Activated T-cell treated with anti-CD3 and anti-CD28 coated beads, Interleukin-2, amount 50 U/mL, for 48 hours (primary cell): ENCODE measurements around the gene RECK.
"Not testable (repeated sequence)": the region's sequence is repeated elsewhere in the genome, so short reads cannot be mapped to it uniquely, and the experiment has no call there.

ENCODE experiments used
- DNase-seq, 2 experiments: peaks; one replicate each; pipeline ENCODE4 v3.0.0-alpha.2; 2020

Gene RECK

DNA sequence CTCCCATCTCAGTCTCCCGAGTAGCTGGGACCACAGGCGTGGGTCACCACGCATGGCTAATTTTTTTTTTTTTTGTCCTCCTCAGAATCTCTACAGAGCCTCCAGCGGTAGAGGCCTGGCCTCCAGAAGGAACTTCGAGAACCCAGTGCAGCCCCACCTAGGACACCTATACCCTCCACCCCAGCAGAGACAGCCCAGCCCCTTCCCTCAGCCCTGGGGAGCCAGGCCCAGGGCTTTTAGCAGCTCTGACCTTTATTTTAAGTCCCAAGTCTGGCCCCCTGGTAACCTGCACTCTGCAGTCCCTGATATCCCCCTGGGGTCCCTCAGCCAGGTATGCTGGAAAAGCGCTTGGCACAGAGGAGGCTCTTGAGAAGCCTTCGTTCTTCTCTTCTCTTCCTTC is 105.0 kb downstream of the RECK start:
- no peak for DNase-seq

DNA sequence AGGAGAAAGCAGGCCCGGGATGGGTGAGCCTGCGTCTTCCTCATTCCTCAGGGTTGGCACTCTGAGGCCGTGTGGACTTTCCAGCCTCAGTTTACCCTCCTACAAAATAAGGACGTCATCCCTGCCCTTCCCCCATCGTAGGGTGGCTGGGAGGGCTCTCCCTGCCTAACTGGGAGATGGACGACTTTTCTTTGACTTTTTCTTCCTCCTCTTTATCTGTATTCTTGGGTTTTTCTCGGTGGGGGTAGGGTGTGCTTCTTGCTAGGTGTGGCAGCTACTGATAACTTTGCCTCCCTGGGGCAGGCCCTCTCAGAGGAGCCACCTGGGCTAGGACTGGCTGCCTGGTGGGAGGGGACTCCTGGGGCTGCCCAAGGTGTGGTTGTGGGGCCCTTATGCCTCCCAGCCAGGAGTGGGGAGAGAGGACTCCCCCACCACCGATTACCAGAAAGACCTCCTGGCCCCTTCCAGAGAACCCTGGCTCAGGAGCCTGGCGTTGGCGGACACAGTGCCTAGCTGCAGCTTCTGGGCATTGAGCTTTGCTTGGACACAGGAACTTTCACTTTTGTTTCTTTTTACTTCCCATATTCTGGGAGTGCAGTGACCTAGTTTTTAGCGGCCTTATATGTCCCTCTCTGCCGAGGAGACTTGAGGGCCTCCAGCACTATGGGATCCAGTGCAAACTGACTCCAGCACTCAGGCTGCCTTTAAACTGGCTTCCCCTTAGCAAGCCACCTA is 106.0 kb downstream of the RECK start:
- DNase-seq, result no peak

DNA sequence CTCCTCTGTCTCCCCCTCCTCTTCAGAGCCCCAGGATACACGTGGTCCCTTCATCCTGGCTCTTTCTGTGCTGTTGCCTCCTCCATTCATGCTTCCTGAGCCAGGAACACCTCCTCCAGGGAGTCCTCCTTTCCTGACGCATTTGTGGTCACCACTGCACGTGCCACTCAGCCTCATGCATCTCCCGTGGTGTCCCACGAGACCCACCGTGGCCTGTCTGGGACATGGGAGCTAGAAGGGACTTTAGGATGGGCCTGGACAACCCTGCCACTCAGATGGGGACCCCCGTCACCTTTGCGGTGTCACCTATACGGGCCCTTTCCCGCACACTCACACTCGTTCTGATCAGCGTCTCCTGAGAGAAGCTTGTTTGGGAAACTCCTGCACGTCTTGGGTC is 106.5 kb downstream of the RECK start:
- DNase-seq, result no peak

DNA sequence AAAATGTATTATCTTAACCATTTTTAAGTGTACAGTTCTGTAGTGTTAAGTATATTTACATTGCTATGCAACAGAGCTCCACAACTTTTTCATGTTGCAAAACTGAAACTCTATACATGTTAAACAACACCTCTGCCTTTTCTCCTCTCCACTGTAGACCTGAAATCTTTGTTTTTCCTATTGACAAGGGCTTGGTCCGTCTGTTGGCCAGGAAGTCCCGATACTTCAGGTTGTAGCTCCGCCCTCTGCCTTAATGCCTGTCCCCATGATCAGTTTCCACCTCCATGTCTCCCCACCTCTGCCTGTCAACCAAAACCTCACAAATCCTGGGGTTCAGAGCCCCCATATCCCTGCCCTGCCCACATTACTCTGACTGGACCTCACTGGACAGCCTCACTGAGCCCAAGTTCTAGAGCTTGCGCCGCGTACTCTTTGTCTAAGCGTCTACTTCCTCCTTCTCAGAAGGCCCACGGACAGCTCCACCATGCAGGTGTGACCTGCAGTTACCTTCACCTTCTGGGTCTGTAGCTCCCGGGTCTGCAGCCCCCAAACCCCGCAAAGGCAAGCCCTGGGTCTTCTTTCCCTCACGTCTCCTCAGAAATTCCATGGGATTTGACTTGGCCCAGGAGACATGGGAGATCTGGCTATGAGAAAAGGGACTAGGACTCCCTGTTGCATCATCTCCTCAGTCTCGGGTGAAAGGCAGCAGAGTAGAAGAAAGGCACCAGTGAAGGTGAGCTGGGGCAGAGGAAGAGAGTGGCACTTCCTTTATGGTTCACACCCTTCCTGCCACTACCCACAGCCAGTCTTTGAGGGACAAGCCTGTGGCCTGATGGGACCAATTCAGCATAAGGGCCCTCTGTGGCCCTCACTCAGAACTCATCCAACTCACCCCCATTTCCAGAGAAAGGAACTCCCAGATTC is 107.9 kb downstream of the RECK start:
- DNase-seq, result no peak

DNA sequence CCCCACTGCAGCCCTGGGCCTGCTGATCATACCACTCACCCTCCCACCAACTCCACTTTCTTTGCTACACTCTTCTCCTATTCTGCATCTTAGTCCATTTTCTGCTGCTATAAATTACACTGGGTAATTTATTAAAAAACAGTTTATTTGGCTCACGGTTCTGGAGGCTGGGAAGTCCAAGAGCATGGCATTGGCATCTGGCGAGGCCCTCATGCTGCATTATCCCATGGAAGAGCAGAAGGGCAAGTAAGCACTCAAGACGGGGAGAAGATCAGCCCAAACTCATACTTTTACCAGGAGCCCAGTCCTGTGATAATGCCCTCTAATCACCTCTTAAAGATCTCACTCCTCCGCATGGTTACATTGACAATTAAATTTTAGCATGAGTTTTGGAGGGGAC is 109.3 kb downstream of the RECK start:
- DNase-seq, result no peak

GRCh38 chr9:36146651-36147050 is 109.9 kb downstream of the RECK start:
- DNase-seq, result no peak

DNA sequence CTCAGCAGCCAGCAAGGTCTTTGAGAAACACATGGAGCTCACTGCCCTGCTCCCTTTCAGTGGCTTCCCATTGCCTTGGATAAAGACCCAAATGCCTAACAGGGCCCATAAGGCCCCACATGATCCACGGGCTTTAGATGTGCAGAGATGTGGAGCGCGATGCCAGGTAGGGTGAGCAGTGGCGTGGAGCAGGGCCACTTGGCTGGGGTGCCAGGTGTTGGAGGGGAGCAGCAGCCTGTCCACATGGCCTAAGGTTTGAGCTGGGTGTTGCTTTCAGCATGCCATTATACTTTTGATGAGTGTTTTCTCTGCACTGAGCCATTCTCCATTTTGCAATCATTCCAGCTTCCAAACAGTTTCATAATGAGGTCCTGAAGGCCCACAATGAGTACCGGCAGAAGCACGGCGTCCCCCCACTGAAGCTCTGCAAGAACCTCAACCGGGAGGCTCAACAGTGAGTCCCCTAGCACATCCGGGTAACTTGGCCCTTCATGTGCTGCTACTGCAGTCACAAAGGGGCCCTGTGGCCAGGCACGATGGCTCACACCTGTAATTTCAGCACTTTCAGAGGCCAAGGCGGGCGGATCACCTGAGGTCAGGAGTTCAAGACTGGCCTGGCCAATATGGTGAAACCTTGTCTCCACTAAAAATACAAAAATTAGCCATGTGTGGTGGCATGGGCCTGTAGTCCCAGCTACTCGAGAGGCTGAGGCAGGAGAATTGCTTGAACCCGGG is 110.9 kb downstream of the RECK start:
- DNase-seq, result no peak

GRCh38 chr9:36148311-36149051 is 111.8 kb downstream of the RECK start:
- peak; percentile 81 to 85 for DNase-seq

GRCh38 chr9:36149197-36149596 is 112.5 kb downstream of the RECK start:
- no peak for DNase-seq

GRCh38 chr9:36150574-36151315 is 114.0 kb downstream of the RECK start:
- no peak for DNase-seq

DNA sequence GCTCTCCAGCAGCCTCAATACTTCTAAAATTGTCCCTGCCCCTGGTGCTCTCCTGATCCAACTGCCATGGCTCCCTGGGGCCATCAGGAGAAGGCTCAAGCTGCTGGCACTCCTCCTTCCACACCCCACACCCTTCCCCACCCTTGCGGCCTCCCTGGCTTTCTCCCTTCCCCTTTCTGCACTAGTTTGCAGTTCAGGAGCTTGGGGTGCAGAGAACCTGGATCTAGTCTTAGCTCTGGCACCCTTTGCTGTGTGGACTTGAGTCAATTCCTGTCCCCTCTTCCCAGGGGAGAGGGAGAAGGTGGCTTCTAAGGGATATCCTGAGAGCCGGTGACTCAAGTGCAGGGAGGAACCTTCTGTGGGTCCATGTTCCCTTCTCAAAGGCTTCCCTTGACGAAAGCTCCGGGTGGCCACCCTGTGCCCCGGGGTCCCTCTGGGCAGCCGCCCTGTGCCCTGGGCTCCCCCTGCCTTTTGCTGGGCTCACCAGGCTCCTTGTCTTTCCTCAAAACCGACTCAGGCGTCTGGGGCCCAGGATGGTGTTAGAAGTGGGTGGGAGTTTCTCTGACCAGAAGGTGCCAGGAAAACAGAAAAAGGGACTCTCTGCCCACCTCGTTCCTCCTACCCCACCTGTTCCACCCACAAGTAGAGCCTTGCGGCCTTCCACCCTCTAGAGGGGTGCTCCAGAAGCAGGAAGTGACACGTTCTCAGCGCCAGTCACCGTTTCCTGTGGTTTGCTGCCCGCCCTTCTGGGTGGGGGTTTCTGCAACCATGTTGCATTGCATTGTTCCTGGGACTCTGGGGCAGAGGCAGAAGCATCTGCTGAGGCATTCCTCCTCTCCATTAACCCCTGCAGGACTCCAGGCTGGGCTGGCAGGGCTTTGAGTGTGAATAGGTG is 114.8 kb downstream of the RECK start:
- DNase-seq, result peak; percentile 90 to 91

- DNase-seq, result no peak
These were observed 116.2 kb downstream of the RECK start for GRCh38 chr9:36152741-36153438.

GRCh38 chr9:36153746-36154145 is 117.0 kb downstream of the RECK start:
- no peak for DNase-seq

- DNase-seq, result no peak
These were observed 117.7 kb downstream of the RECK start for GRCh38 chr9:36154331-36154952.

DNA sequence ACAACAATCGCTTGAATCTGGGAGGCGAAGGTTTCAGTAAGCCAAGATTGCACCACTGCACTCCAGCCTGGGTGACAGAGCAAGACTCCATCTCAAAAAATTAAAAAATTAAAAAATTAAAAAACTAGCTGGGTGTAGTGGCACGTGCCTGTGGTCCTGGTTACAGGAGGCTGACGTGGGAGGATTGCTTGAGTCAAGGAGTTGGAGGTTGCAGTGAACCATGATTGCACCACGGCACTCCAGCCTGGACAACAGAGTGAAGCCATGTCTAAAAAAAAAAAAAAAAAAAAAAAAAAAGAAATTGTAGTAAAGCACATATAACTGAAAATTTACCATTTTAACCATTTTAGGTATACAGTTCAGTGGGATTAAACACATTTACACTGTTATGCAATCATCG is 119.4 kb downstream of the RECK start:
- DNase-seq, result no peak

GRCh38 chr9:36158122-36158521 is 121.4 kb downstream of the RECK start:
- no peak for DNase-seq

DNA sequence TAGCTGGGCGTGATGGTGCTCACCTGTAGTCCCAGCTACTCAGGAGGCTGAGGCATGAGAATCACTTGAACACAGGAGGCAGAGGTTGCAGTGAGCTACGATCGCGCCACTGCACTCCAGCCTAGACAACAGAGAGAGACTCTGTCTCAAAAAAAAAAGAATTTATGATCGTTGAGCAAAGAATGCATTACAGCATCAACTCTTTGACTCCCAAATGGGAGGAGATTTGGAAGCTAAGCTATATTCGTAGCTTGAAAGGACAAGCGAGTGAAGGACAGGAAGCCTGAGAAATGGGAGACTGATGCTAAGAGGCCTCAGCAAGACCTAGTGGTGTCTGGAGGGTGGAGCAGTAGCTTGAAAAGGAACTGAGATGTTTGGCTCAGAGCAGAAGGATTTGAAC is 122.2 kb downstream of the RECK start:
- DNase-seq, result no peak

GRCh38 chr9:36159509-36159908 is 122.8 kb downstream of the RECK start:
- not testable (repeated sequence) for DNase-seq

DNA sequence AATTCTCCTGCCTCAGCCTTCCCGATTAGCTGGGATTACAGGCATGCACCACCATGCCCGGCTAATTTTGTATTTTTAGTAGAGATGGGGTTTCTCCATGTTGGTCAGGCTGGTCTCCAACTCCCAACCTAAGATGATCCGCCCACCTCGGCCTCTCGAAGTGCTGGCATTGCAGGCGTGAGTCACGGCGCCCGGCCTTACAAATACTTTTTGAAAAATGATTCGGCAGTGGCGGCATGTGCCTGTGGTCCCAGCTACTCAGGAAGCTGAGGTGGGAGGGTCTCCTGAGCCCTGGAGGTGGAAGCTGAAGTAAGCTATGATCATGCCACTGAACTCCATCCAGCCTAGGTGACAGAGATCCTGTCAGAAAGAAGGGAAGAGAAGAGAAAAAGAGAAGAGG is 123.4 kb downstream of the RECK start:
- not testable (repeated sequence) for DNase-seq

- DNase-seq, result no peak
These were observed 124.5 kb downstream of the RECK start for GRCh38 chr9:36161187-36161586.
